HG03521 (cell line): ENCODE results near the gene VAX1.
"Not testable (repeated sequence)": the region's sequence is repeated elsewhere in the genome, so short reads cannot be mapped to it uniquely, and the experiment has no call there.

Experiments used
- ATAC-seq: cut with Tn5 transposase; IDR thresholded peaks from one replicate; pipeline ENCODE4 v1.9.1; 2021; ENCODE audit warnings: mild to moderate bottlenecking, moderate library complexity; ENCODE audit not compliant: unreplicated experiment

VAX1 gene

GRCh38 chr10:117136391-117136975 lies 1.6 kb downstream of the VAX1 start:
- ATAC-seq = no peak

- ATAC-seq = no peak
Observed at GRCh38 chr10:117135480-117136140, 2.5 kb downstream of the VAX1 start.

- no peak for ATAC-seq
Observed at GRCh38 chr10:117135026-117135372, 3.1 kb downstream of the VAX1 start.

- ATAC-seq = no peak
Observed at GRCh38 chr10:117134306-117135025, 3.6 kb downstream of the VAX1 start.

GRCh38 chr10:117134056-117134305 lies 4.1 kb downstream of the VAX1 start:
- ATAC-seq = no peak

GRCh38 chr10:117133273-117134055 lies 4.6 kb downstream of the VAX1 start:
- ATAC-seq = no peak

- no peak for ATAC-seq
Observed at GRCh38 chr10:117132751-117133231, 5.3 kb downstream of the VAX1 start.

- ATAC-seq = no peak
Observed at GRCh38 chr10:117131376-117132327, 6.4 kb downstream of the VAX1 start.

- ATAC-seq = no peak
Observed at GRCh38 chr10:117130862-117131375, 7.2 kb downstream of the VAX1 start.

GRCh38 chr10:117130346-117130745 lies 7.7 kb downstream of the VAX1 start:
- ATAC-seq = no peak

- not testable (repeated sequence) for ATAC-seq
Observed at GRCh38 chr10:117126645-117127044, 11.4 kb downstream of the VAX1 start.

GRCh38 chr10:117126034-117126433 lies 12.0 kb downstream of the VAX1 start:
- no peak for ATAC-seq

- no peak for ATAC-seq
Observed at GRCh38 chr10:117112220-117112619, 25.9 kb downstream of the VAX1 start.

- ATAC-seq = no peak
Observed at GRCh38 chr10:117107238-117107637, 30.8 kb downstream of the VAX1 start.

GRCh38 chr10:117096599-117097201 lies 41.4 kb downstream of the VAX1 start:
- no peak for ATAC-seq

- no peak for ATAC-seq
Observed at GRCh38 chr10:117094856-117095255, 43.2 kb downstream of the VAX1 start.

GRCh38 chr10:117092386-117092785 lies 45.7 kb downstream of the VAX1 start:
- no peak for ATAC-seq

GRCh38 chr10:117090834-117091233 lies 47.2 kb downstream of the VAX1 start:
- ATAC-seq = no peak

- no peak for ATAC-seq
Observed at GRCh38 chr10:117087521-117087920, 50.5 kb downstream of the VAX1 start.

GRCh38 chr10:117086546-117086945 lies 51.5 kb downstream of the VAX1 start:
- no peak for ATAC-seq
